Gastrocnemius medialis (tissue), 4 donors: ENCODE data around the gene WWOX. TPM values are rescaled to one million over a fixed set of nuclear protein-coding genes. Genes with fewer than 3 reads are reported as not detected.

Experiments used
- ATAC-seq, 2 donors: fragments of 150-250 bp; one replicate each; pipeline ENCODE4 v1.9.1; 2016
- DNase-seq, 2 donors: peaks; one replicate each; pipeline ENCODE4 v3.0.0-alpha.2; 2019
- H3K27ac ChIP-seq, 4 donors: fragments of 200-600 bp; sonication (generic); 1 replicate in 1 of 4; 2 replicates in 3 of 4; pipeline ENCODE4 v1.5.1; 2016 to 2018; ENCODE audit warnings: mild to moderate bottlenecking in 2 of 4, moderate library complexity in 1 of 4
- H3K27me3 ChIP-seq, 3 donors: fragments of 200-600 bp; sonication (generic) in 2 of 3; 1 replicate in 1 of 3; 2 replicates in 2 of 3; pipeline versions ENCODE4 v1.5.1 to v1.6.0; 2016 to 2019; ENCODE audit warnings: mild to moderate bottlenecking in 1 of 3, moderate library complexity in 1 of 3
- H3K36me3 ChIP-seq, 2 donors: fragments of 200-600 bp; sonication (generic) in 1 of 2; one replicate each; pipeline ENCODE4 v1.5.1; 2017 to 2018
- H3K4me1 ChIP-seq, 2 donors: fragments of 200-600 bp; sonication (generic) in 1 of 2; one replicate each; pipeline ENCODE4 v1.5.1; 2016 to 2017; ENCODE audit warnings: mild to moderate bottlenecking in 2 of 2
- H3K4me3 ChIP-seq, 4 donors: fragments of 200-600 bp; sonication (generic) in 3 of 4; 1 replicate in 1 of 4; 2 replicates in 3 of 4; pipeline ENCODE4 v1.5.1; 2016 to 2019; ENCODE audit warnings: mild to moderate bottlenecking in 2 of 4
- H3K9me3 ChIP-seq, 3 donors: fragments of 200-600 bp; sonication (generic) in 2 of 3; 1 replicate in 1 of 3; 2 replicates in 2 of 3; pipeline ENCODE4 v1.5.1; 2016 to 2019
- POLR2A ChIP-seq, 2 donors: fragments of 450-650 bp; IDR thresholded peaks; one replicate each; pipeline ENCODE4 v1.6.1; 2017; ENCODE audit warnings: antibody characterized with exemption in 2 of 2, mild to moderate bottlenecking in 2 of 2, moderate library complexity in 2 of 2
- in situ Hi-C, 4 donors: fragments of 200-750 bp; cut with MboI; loops; one replicate each; pipeline versions ENCODE4 v1.15.0 to v1.8.0; 2017; ENCODE audit warnings: low sequenced_read_pairs in 4 of 4
- intact Hi-C: fragments of 100-400 bp; cut with DNase I; formaldehyde crosslinking; loops from one replicate; pipeline ENCODE4 v1.15.1; 2023; ENCODE audit warnings: low total_unique reads
- total RNA-seq, 4 donors: library from RNA; depleted of rRNA; stranded (reverse); fragments of >200 nt; gene quantifications; one replicate each; pipeline versions ENCODE4 v1.1.0 to v1.2.3, GENCODE V29; 2016
- TF ChIP-seq, protein P1 (sequence below), 5 experiments: fragments of 450-650 bp in 3 of 5; fragments of 200-600 bp in 2 of 5; sonication (generic) in 2 of 5; IDR thresholded peaks in 4 of 5; conservative IDR thresholded peaks in 1 of 5; 1 replicate in 4 of 5; 2 replicates in 1 of 5; pipeline ENCODE4 v1.5.1; 2016 to 2019; ENCODE audit warnings: antibody characterized with exemption in 5 of 5, mild to moderate bottlenecking in 3 of 5, moderate library complexity in 3 of 5

The WWOX gene
- total RNA-seq, 4 donors from 2014 or later, result 3.3 to 13.0 (median 6.0) TPM

DNA sequence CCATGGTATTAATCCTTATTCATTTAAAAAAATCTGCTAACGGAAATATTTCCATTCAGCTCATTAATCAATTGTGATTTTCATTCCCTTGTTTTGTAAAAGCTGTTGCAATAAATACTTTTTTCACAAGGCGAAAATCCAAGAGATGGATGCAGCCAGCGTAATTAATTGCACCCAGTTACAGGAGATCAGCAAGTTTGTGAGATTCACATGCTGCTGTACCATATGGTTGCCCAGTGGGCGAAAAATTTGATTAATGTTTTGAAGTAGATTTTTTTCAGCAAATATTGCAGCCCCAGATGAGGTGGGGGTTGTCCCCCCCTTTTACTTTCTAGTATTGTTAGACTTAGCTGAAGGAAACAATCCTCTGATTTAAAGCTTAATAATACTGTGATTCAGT is 186.6 kb downstream of the WWOX start:
- Histone ChIP-seq H3K4me1 (no peaks in the 10 kb centered on the region), H3K9me3 (no peaks in the 10 kb centered on the region), H3K27me3 (no peaks in the 10 kb centered on the region), H3K4me3 (no peak overlapping the region), H3K27ac (no peak overlapping the region), H3K36me3 (no peaks in the 10 kb centered on the region)
- intact Hi-C loops (no loop called here), in situ Hi-C loops (no loop called here)
- no peak for DNase-seq
- TF ChIP-seq, protein P1, sequence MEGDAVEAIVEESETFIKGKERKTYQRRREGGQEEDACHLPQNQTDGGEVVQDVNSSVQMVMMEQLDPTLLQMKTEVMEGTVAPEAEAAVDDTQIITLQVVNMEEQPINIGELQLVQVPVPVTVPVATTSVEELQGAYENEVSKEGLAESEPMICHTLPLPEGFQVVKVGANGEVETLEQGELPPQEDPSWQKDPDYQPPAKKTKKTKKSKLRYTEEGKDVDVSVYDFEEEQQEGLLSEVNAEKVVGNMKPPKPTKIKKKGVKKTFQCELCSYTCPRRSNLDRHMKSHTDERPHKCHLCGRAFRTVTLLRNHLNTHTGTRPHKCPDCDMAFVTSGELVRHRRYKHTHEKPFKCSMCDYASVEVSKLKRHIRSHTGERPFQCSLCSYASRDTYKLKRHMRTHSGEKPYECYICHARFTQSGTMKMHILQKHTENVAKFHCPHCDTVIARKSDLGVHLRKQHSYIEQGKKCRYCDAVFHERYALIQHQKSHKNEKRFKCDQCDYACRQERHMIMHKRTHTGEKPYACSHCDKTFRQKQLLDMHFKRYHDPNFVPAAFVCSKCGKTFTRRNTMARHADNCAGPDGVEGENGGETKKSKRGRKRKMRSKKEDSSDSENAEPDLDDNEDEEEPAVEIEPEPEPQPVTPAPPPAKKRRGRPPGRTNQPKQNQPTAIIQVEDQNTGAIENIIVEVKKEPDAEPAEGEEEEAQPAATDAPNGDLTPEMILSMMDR (IDR thresholded peaks at IDR 0.05 in 4 of 5, conservative IDR thresholded peaks at IDR 0.05 in 1 of 5), result no peak
- no peak for TF ChIP-seq POLR2A (IDR thresholded peaks at IDR 0.05)
- no peak for ATAC-seq

DNA sequence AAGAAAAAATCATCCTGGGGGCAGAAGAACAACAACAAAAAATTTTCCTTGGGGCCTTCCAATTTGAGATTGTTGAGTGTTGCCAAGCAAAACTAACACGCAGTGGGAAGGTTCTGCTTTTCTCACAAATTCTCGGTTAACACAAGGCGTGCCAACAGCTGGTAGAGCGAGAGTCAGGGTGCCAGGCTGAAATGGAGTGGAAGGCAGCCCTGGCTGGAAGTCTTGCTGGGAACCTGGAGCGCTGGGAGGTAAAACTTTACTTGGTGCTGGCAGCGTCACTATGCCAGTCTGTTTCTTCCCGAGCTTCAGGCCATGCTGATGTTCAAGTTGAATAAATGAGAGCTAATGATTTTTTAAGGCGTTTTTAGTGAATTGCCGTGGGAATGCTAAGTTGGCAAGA is 189.4 kb downstream of the WWOX start:
- Histone ChIP-seq H3K27me3 (no peaks in the 10 kb centered on the region), H3K27ac (no peak overlapping the region), H3K36me3 (no peaks in the 10 kb centered on the region), H3K4me3 (no peak overlapping the region), H3K4me1 (peaks cover 0 to 3% of the 10 kb centered on the region in 2 donors), H3K9me3 (no peaks in the 10 kb centered on the region)
- TF ChIP-seq POLR2A (IDR thresholded peaks at IDR 0.05), result no peak
- DNase-seq (no peak), ATAC-seq (no peak)
- in situ Hi-C loops (no loop called here), intact Hi-C loops (no loop called here)

DNA sequence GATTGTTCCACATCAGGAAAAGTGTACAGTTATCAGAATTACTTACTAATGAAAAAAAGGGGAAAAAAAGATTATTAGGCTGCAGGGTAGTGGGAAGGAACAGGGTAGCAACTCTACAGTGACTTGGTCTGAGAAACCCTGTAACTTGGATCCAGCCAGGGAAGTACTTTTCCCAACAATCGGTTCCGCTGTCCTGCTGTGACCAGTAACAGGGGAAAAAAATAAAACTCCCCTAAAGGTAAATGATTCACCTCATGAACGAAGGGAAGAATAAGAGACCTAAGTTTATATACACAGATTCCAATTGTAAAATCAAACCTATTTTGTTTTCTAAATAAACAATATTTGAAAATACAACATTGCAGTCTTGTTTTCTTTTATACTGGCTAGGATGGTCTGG is 189.9 kb downstream of the WWOX start:
- Histone ChIP-seq H3K4me1 (peaks cover 0 to 3% of the 10 kb centered on the region in 2 donors), H3K27ac (no peak overlapping the region), H3K4me3 (no peak overlapping the region), H3K9me3 (no peaks in the 10 kb centered on the region), H3K27me3 (no peaks in the 10 kb centered on the region), H3K36me3 (no peaks in the 10 kb centered on the region)
- TF ChIP-seq, protein P1 (IDR thresholded peaks at IDR 0.05 in 4 of 5, conservative IDR thresholded peaks at IDR 0.05 in 1 of 5), result no peak
- no peak for TF ChIP-seq POLR2A (IDR thresholded peaks at IDR 0.05)
- intact Hi-C loops (no loop called here), in situ Hi-C loops (no loop called here)
- DNase-seq, result no peak
- no peak for ATAC-seq

DNA sequence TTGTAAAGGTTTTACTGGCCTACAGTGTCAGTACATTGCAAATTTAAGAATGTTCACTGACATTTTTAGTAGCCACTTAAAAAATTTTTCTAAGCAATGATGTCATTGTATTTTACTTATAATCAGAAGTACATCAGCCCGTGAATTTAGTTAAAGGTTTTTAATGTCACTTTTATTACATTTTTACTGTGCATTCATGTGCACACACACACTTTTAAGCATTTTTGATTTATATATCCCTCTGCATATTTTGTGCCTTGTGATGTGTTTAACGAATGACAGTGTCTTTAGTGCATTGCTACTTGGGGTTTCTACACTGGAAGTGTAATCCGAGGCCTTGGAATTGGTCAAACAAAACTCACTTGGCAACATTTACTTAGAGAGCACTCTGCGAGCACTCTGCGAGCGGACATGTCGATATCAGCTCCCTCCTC is 190.4 kb downstream of the WWOX start:
- H3K9me3 ChIP-seq, result no peaks in the 10 kb centered on the region
- H3K36me3 ChIP-seq, result no peaks in the 10 kb centered on the region
- DNase-seq (no peak), ATAC-seq (no peak)
- no peak overlapping the region for H3K27ac ChIP-seq
- H3K27me3 ChIP-seq, result no peaks in the 10 kb centered on the region
- no peak overlapping the region for H3K4me3 ChIP-seq
- H3K4me1 ChIP-seq, result peaks cover 0 to 3% of the 10 kb centered on the region in 2 donors
- intact Hi-C loops (no loop called here), in situ Hi-C loops (no loop called here)
- TF ChIP-seq, protein P1 (IDR thresholded peaks at IDR 0.05 in 4 of 5, conservative IDR thresholded peaks at IDR 0.05 in 1 of 5), result no peak
- TF ChIP-seq POLR2A (IDR thresholded peaks at IDR 0.05), result no peak

DNA sequence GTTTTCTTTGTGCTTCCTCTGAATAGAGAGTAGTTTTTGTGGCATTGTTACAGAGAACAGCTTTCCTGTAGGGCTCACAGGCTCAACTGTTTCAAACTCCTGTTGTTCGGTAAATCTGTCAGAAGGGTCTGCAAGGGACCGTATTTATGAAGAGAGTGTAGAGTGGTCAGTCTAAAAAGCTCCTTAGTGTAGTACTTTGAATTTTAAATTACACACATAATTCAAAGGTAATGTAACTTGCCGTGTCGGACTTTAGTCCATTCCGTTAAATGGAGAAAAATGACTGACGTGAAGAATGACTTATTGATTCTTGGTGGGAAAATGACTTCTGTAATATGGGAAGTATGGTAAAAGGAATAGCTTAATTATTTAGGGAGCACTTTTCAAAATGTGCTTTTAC is 190.9 kb downstream of the WWOX start:
- no peak overlapping the region for H3K4me3 ChIP-seq
- H3K27ac ChIP-seq, result no peak overlapping the region
- no peaks in the 10 kb centered on the region for H3K36me3 ChIP-seq
- intact Hi-C loops, result no loop called here
- no peaks in the 10 kb centered on the region for H3K9me3 ChIP-seq
- no peak for ATAC-seq
- in situ Hi-C loops, result no loop called here
- H3K27me3 ChIP-seq, result no peaks in the 10 kb centered on the region
- peaks cover 0 to 3% of the 10 kb centered on the region in 2 donors for H3K4me1 ChIP-seq
- no peak for DNase-seq
- no peak for TF ChIP-seq POLR2A (IDR thresholded peaks at IDR 0.05)
- TF ChIP-seq, protein P1 (IDR thresholded peaks at IDR 0.05 in 4 of 5, conservative IDR thresholded peaks at IDR 0.05 in 1 of 5), result no peak
